ENCODE data around the gene GIPC3. TPM values are rescaled to one million over a fixed set of nuclear protein-coding genes. Genes with fewer than 3 reads are reported as not detected.

GIPC3 gene
- total RNA-seq, 4 donors from 2014 or later = 0.66 to 4.5 (median 1.7) TPM

- TF ChIP-seq CTCF (IDR thresholded peaks at IDR 0.05; ENCODE audit: low read depth) = no peak
These were observed 33.5 kb upstream of the GIPC3 start for GRCh38 chr19:3551792-3552095.

GRCh38 chr19:3554254-3555083 lies 30.8 kb upstream of the GIPC3 start:
- TF ChIP-seq CTCF (IDR thresholded peaks at IDR 0.05; ENCODE audit: low read depth) = no peak

- no peak for TF ChIP-seq CTCF (IDR thresholded peaks at IDR 0.05; ENCODE audit: low read depth)
These were observed 29.4 kb upstream of the GIPC3 start for GRCh38 chr19:3555653-3556422.

GRCh38 chr19:3556423-3556977 lies 28.8 kb upstream of the GIPC3 start:
- TF ChIP-seq CTCF (IDR thresholded peaks at IDR 0.05; ENCODE audit: low read depth) = no peak

GRCh38 chr19:3556978-3557460 lies 28.3 kb upstream of the GIPC3 start:
- TF ChIP-seq CTCF (IDR thresholded peaks at IDR 0.05; ENCODE audit: low read depth) = no peak

- TF ChIP-seq CTCF (IDR thresholded peaks at IDR 0.05; ENCODE audit: low read depth) = no peak
These were observed 27.6 kb upstream of the GIPC3 start, which contains the start of gene MFSD12 for GRCh38 chr19:3557461-3558248. TSS of gene MFSD12 (minus strand) at chr19:3557586. CDS start at chr19:3557403, 183 bp downstream.

Data from subcutaneous adipose tissue (tissue), 4 donors.